GM12878 (cell line): ENCODE data around the gene LRRC56. TPM values are rescaled to one million over a fixed set of nuclear protein-coding genes. Genes with fewer than 3 reads are reported as not detected.

Experiments
- ATAC-seq: fragments of 200-7000 bp; cut with Tn5 transposase; 3 replicates; pipeline ENCODE4 v1.9.1; 2020; ENCODE audit warnings: mild to moderate bottlenecking, moderate library complexity
- BruUV-seq: library from RNA; stranded (reverse); fragments of 400-500 nt; replicated peaks from 2 replicates; lab custom pipeline; 2021; lab: Mats Ljungman, UMichigan
- CTCF ChIA-PET: fragments of 300-600 bp; sonication (Branson Sonifier 250); formaldehyde crosslinking; extraction: SDS; loops from one replicate; lab custom pipeline; 2021; ENCODE audit warnings: inconsistent platforms; lab: Yijun Ruan, JAX
- POLR2A ChIA-PET: fragments of 350-600 bp; formaldehyde crosslinking; extraction: SDS; loops from one replicate; lab custom pipeline; 2021; ENCODE audit warnings: inconsistent platforms; lab: Charles Lee
- RAD21 ChIA-PET: fragments of 300-600 bp; sonication (Branson Sonifier 250); formaldehyde crosslinking; loops from one replicate; lab custom pipeline; 2023; ENCODE audit warnings: antibody characterized with exemption; ENCODE audit not compliant: unreplicated experiment; lab: Charles Lee
- SMC1A ChIA-PET: fragments of 300-600 bp; sonication (Branson Sonifier 250); formaldehyde crosslinking; loops from one replicate; lab custom pipeline; 2023; ENCODE audit not compliant: unreplicated experiment, uncharacterized antibody; lab: Charles Lee
- DNase-seq: peaks from one replicate; pipeline ENCODE4 v3.0.0-alpha.2; 2011; ENCODE audit warnings: low read depth, low spot score
- FAIRE-seq: peaks from 3 replicates; lab custom pipeline; 2011; peaks lifted over from hg19 to GRCh38; lab: Jason Lieb, UNC
- H2AFZ ChIP-seq: 2 replicates; pipeline ENCODE4 v1.6.0; 2011; ENCODE audit warnings: low read depth, low read length, control low read depth; ENCODE audit not compliant: control insufficient read depth
- H3K27ac ChIP-seq: 2 replicates; pipeline ENCODE4 v1.5.1; 2011; ENCODE audit warnings: control low read depth; ENCODE audit not compliant: control insufficient read depth, insufficient read depth
- H3K27me3 ChIP-seq, 2 experiments: replicated peaks in 1 of 2; 2 replicates each; pipeline versions ENCODE4 v1.6.0 to v1.6.1; 2011; ENCODE audit warnings: low read length in 1 of 2; ENCODE audit not compliant: control insufficient read depth in 2 of 2, insufficient read depth in 2 of 2
- H3K36me3 ChIP-seq, 2 experiments: 2 replicates each; pipeline ENCODE4 v1.5.1; 2011; ENCODE audit warnings: low read length in 1 of 2; ENCODE audit not compliant: control insufficient read depth in 2 of 2, insufficient read depth in 2 of 2
- H3K4me1 ChIP-seq: 2 replicates; pipeline ENCODE4 v1.6.1; 2011; ENCODE audit warnings: mild to moderate bottlenecking, low read length, moderate library complexity, mixed read lengths; ENCODE audit not compliant: control insufficient read depth, insufficient read depth
- H3K4me2 ChIP-seq: 2 replicates; pipeline ENCODE4 v1.6.0; 2011; ENCODE audit warnings: control low read depth; ENCODE audit not compliant: control insufficient read depth, insufficient read depth
- H3K4me3 ChIP-seq: fragments of 200-600 bp; sonication (generic); 2 replicates; pipeline ENCODE4 v1.5.1; 2016
- H3K79me2 ChIP-seq: 2 replicates; pipeline ENCODE4 v1.6.0; 2011; ENCODE audit warnings: low read length; ENCODE audit not compliant: control insufficient read depth, insufficient read depth
- H3K9ac ChIP-seq: 2 replicates; pipeline ENCODE4 v1.8.0; 2011; ENCODE audit warnings: low read length, control low read depth, mixed read lengths; ENCODE audit not compliant: control insufficient read depth, insufficient read depth
- H3K9me3 ChIP-seq: replicated peaks from 3 replicates; pipeline ENCODE4 v1.5.1; 2011; ENCODE audit warnings: mild to moderate bottlenecking, low read length; ENCODE audit not compliant: control insufficient read depth, insufficient read depth
- H4K20me1 ChIP-seq: 2 replicates; pipeline ENCODE4 v1.6.0; 2011; ENCODE audit not compliant: control insufficient read depth, insufficient read depth
- CUX1 ChIP-seq: IDR thresholded peaks from 2 replicates; pipeline ENCODE4 v1.6.1; 2012; ENCODE audit warnings: improper control_type of control experiment, low read depth, low read length; ENCODE audit not compliant: insufficient replicate concordance
- FOXK2 ChIP-seq: fragments of 450-650 bp; IDR thresholded peaks from 2 replicates; pipeline ENCODE4 v1.6.1; 2017; ENCODE audit warnings: mild to moderate bottlenecking, moderate library complexity
- IKZF2 ChIP-seq, 2 experiments: fragments of 450-650 bp; IDR thresholded peaks; 2 replicates each; pipeline ENCODE4 v1.6.1; 2017; ENCODE audit warnings: mild to moderate bottlenecking in 2 of 2, moderate library complexity in 2 of 2
- LARP7 ChIP-seq: fragments of 450-650 bp; IDR thresholded peaks from 2 replicates; pipeline ENCODE4 v1.6.1; 2017; ENCODE audit warnings: mild to moderate bottlenecking
- MYB ChIP-seq: fragments of 150-350 bp; IDR thresholded peaks from 2 replicates; pipeline ENCODE4 v1.6.1; 2014; ENCODE audit warnings: mild to moderate bottlenecking, low read depth, low read length, borderline replicate concordance
- NFYB ChIP-seq: IDR thresholded peaks from 2 replicates; pipeline ENCODE4 v1.6.1; 2011; ENCODE audit warnings: low read depth, mild to moderate bottlenecking, low read length, improper control_type of control experiment, moderate library complexity; ENCODE audit not compliant: insufficient read depth
- NR2C2 ChIP-seq: IDR thresholded peaks from 2 replicates; pipeline ENCODE4 v1.6.1; 2011; ENCODE audit warnings: borderline replicate concordance, low read depth; ENCODE audit not compliant: control insufficient read depth, insufficient read length
- PBX3 ChIP-seq: IDR thresholded peaks from 2 replicates; pipeline ENCODE4 v1.6.1; 2011; ENCODE audit warnings: mild to moderate bottlenecking, low read depth, low read length, moderate library complexity; ENCODE audit not compliant: insufficient replicate concordance
- PML ChIP-seq: IDR thresholded peaks from 2 replicates; pipeline ENCODE4 v1.6.1; 2012; ENCODE audit warnings: low read length, inconsistent platforms
- RELA ChIP-seq: fragments of 450-650 bp; IDR thresholded peaks from 2 replicates; pipeline ENCODE4 v1.8.0; 2014; ENCODE audit warnings: borderline replicate concordance; ENCODE audit not compliant: partially characterized antibody
- SKIL ChIP-seq: fragments of 450-650 bp; IDR thresholded peaks from 2 replicates; pipeline ENCODE4 v1.6.1; 2017; ENCODE audit warnings: mild to moderate bottlenecking, low read depth, inconsistent platforms; ENCODE audit not compliant: poor library complexity, severe bottlenecking
- SMARCA5 ChIP-seq: fragments of 450-650 bp; IDR thresholded peaks from 2 replicates; pipeline ENCODE4 v1.6.1; 2017; ENCODE audit warnings: mild to moderate bottlenecking
- STAT3 ChIP-seq: IDR thresholded peaks from 2 replicates; pipeline ENCODE4 v1.6.1; 2011; ENCODE audit warnings: low read depth, low read length, improper control_type of control experiment
- WRNIP1 ChIP-seq: IDR thresholded peaks from 2 replicates; pipeline ENCODE4 v1.6.1; 2011; ENCODE audit warnings: low read depth, low read length, improper control_type of control experiment, borderline replicate concordance
- YY1 ChIP-seq: IDR thresholded peaks from 2 replicates; pipeline ENCODE4 v1.6.1; 2011; ENCODE audit warnings: low read depth, mild to moderate bottlenecking, low read length
- WGBS: methylation state at CpG from one replicate; pipeline ENCODE4 v1.1.6; 2016; ENCODE audit warnings: low lambda C conversion rate; ENCODE audit not compliant: insufficient replicate concordance, insufficient coverage; ENCODE audit errors: missing lambda C conversion rate; 5-methylcytosine and 5-hydroxymethylcytosine counted together
- in situ Hi-C: fragments of 300-500 bp; cut with MboI; formaldehyde crosslinking; loops from 9 replicates; pipeline ENCODE4 v1.14.3; 2018; ENCODE audit warnings: mixed read lengths
- intact Hi-C: fragments of 100-400 bp; cut with micrococcal nuclease; formaldehyde crosslinking; loops from one replicate; pipeline ENCODE4 v1.14.2; 2022; ENCODE audit not compliant: unreplicated experiment
- polyA plus RNA-seq, 11 experiments: library from polyadenylated mRNA; depleted of rRNA in 4 of 11; unstranded in 6 of 11; stranded (reverse) in 5 of 11; fragments of >200 nt; fragmentation: Nextera tagmentation in 4 of 11; fragmentation: Illumina TruSeq in 1 of 11; extraction: Ambion mirVana in 4 of 11; extraction: Trizol in 1 of 11; gene quantifications; 1 replicate in 1 of 11; 2 replicates in 10 of 11; pipeline versions ENCODE4 v1.2.1 to v1.2.3, GENCODE V29; 2011 to 2016; ENCODE audit warnings: inconsistent platforms in 2 of 11, missing spikeins in 2 of 11, low read depth in 1 of 11
- total RNA-seq, 4 experiments: library from RNA; depleted of rRNA in 3 of 4; stranded (reverse); fragments of >200 nt in 3 of 4; fragmentation: Illumina TruSeq in 1 of 4; extraction: Trizol in 1 of 4; gene quantifications; 2 replicates each; pipeline versions ENCODE4 v1.2.1 to v1.2.3, GENCODE V29; 2013 to 2021

LRRC56 gene
- total and polyA plus RNA-seq, 10 of the 15 experiments (the other 5 are each of a cell fraction or from before 2014, with no cell fraction given) = 0.02 to 1.9 (median 0.75) TPM; not detected in 1

- TF ChIP-seq SKIL (no peak), MYB (no peak), YY1 (no peak), FOXK2 (no peak)
- TF ChIP-seq, all 136 proteins: peak for 0
Measured at GRCh38 chr11:488579-488978, 48.7 kb upstream of the LRRC56 start (continued).

GRCh38 chr11:488992-489391 lies 48.3 kb upstream of the LRRC56 start:
- WGBS = 96% methylated on average over 18 of the region's 19 CpGs
- ChIA-PET RAD21 (no interaction called here), CTCF (no interaction called here), SMC1A (no interaction called here), POLR2A (no interaction called here)
- FAIRE-seq (no peak), DNase-seq (no peak), ATAC-seq (no peak)
- intact Hi-C loops = no loop called here
- Histone ChIP-seq H3K79me2 (no peaks in the 10 kb centered on the region), H3K4me2 (no peak overlapping the region), H3K9ac (no peak overlapping the region), H3K4me3 (no peak overlapping the region), H3K9me3 (no peaks in the 10 kb centered on the region), H2AFZ (no peak overlapping the region), H3K27ac (no peak overlapping the region), H3K4me1 (no peaks in the 10 kb centered on the region), H4K20me1 (no peaks in the 10 kb centered on the region), H3K36me3 (peaks cover 0 to 6% of the 10 kb centered on the region in 2 experiments; a peak in 2 of 4 replicates), H3K27me3 (no peaks in the 10 kb centered on the region)
- BruUV-seq = no TSS peak
- TF ChIP-seq PBX3 = no peak
- no peak for TF ChIP-seq SMARCA5
- no peak for TF ChIP-seq RELA
- TF ChIP-seq WRNIP1 = no peak
- no peak for TF ChIP-seq STAT3
- no peak for TF ChIP-seq NR2C2
- no peak for TF ChIP-seq LARP7
- TF ChIP-seq NFYB = no peak
- TF ChIP-seq CUX1 = no peak
- TF ChIP-seq PML = no peak
- TF ChIP-seq IKZF2 (IDR thresholded peaks at IDR 0.05) = no peak
- no peak for TF ChIP-seq MYB
- in situ Hi-C loops = no loop called here
